CD4-positive, alpha-beta T cell treated with Interleukin-2 at 100 ng/mL for 4 hours (primary cell): Measurements from ENCODE around the gene DUSP12.
"Not testable (repeated sequence)": the region's sequence is repeated elsewhere in the genome, so short reads cannot be mapped to it uniquely, and the experiment has no call there.

ENCODE experiments used
- DNase-seq: peaks from one replicate; pipeline ENCODE4 v3.0.0-alpha.2; 2020; ENCODE audit warnings: low spot score

The DUSP12 gene

GRCh38 chr1:161749509-161750407 is at the start of gene DUSP12:
Gene DUSP12, plus strand, starts transcription at chr1:161749786. Its CDS starts 16 bp downstream, at chr1:161749802.
- DNase-seq, result peak; percentile 94

- DNase-seq, result no peak
Observed at GRCh38 chr1:161702250-161702649, 47.3 kb upstream of the DUSP12 start.

GRCh38 chr1:161705537-161705936 is 44.0 kb upstream of the DUSP12 start:
- no peak for DNase-seq

GRCh38 chr1:161706113-161706481 is 43.5 kb upstream of the DUSP12 start:
- DNase-seq, result no peak

- no peak for DNase-seq
Observed at GRCh38 chr1:161706482-161707347, 42.9 kb upstream of the DUSP12 start, which contains the start of gene FCRLA. Gene FCRLA, plus strand, starts transcription at chr1:161707229. Its CDS starts 36 bp downstream, at chr1:161707265.

- no peak for DNase-seq
Observed at GRCh38 chr1:161707503-161707902, 42.1 kb upstream of the DUSP12 start.

- DNase-seq, result no peak
Observed at GRCh38 chr1:161709373-161709772, 40.2 kb upstream of the DUSP12 start.

GRCh38 chr1:161710560-161710959 is 39.0 kb upstream of the DUSP12 start:
- no peak for DNase-seq

GRCh38 chr1:161718559-161719324 is 30.8 kb upstream of the DUSP12 start:
- no peak for DNase-seq

- no peak for DNase-seq
Observed at GRCh38 chr1:161719325-161719611, 30.3 kb upstream of the DUSP12 start.

GRCh38 chr1:161720422-161720821 is 29.2 kb upstream of the DUSP12 start:
- DNase-seq, result no peak

GRCh38 chr1:161720956-161721737 is 28.4 kb upstream of the DUSP12 start, which contains the start of gene FCRLB:
Gene FCRLB, plus strand, starts transcription at chr1:161721544. Its CDS starts 1,129 bp downstream, at chr1:161722673.
- DNase-seq, result no peak

- no peak for DNase-seq
Observed at GRCh38 chr1:161721738-161722343, 27.7 kb upstream of the DUSP12 start.

- DNase-seq, result no peak
Observed at GRCh38 chr1:161722406-161722805, 27.2 kb upstream of the DUSP12 start.

- DNase-seq, result no peak
Observed at GRCh38 chr1:161723459-161724141, 26.0 kb upstream of the DUSP12 start.

GRCh38 chr1:161725258-161725907 is 24.2 kb upstream of the DUSP12 start:
- not testable (repeated sequence) for DNase-seq

GRCh38 chr1:161725908-161726472 is 23.6 kb upstream of the DUSP12 start:
- DNase-seq, result peak; percentile 33

GRCh38 chr1:161726473-161727255 is 22.9 kb upstream of the DUSP12 start:
- DNase-seq, result peak; percentile 67
